GM23248 (cell line): ENCODE measurements around the gene CTAGE9.

Experiments used
- EZH2 ChIP-seq: fragments of 200-600 bp; sonication (generic); IDR thresholded peaks from 2 replicates; pipeline ENCODE4 v1.6.1; 2018; ENCODE audit warnings: antibody characterized with exemption, mild to moderate bottlenecking; ENCODE audit not compliant: insufficient read depth, poor library complexity, severe bottlenecking
- EZH2phosphoT487 ChIP-seq: fragments of 200-600 bp; sonication (generic); IDR thresholded peaks from 2 replicates; pipeline ENCODE4 v1.6.1; 2018; ENCODE audit warnings: antibody characterized with exemption, moderate library complexity, mild to moderate bottlenecking, low read depth; ENCODE audit not compliant: insufficient read depth

- TF ChIP-seq EZH2 (no peak), EZH2phosphoT487 (no peak)
Observed at GRCh38 chr6:131739136-131739535, 28.3 kb upstream of the CTAGE9 start.
